H1 (cell line): Measurements from ENCODE around the gene GFRA3. TPM values are rescaled to one million over a fixed set of nuclear protein-coding genes. Genes with fewer than 3 reads are reported as not detected.

ENCODE experiments used
- CTCF ChIA-PET: fragments of 300-600 bp; sonication (Branson Sonifier 250); formaldehyde crosslinking; loops from one replicate; lab custom pipeline; 2021; ENCODE audit not compliant: partially characterized antibody; lab: Charles Lee
- POLR2A ChIA-PET: fragments of 300-600 bp; sonication (Branson Sonifier 250); formaldehyde crosslinking; loops from one replicate; lab custom pipeline; 2021; ENCODE audit warnings: inconsistent platforms; ENCODE audit not compliant: partially characterized antibody; lab: Charles Lee
- DNase-seq, 2 experiments: peaks; one replicate each; pipeline versions ENCODE4 v3.0.0 to v3.0.0-alpha.2; 2010 to 2022; ENCODE audit warnings: low spot score in 2 of 2, low read depth in 1 of 2, mixed read lengths in 1 of 2
- FAIRE-seq: peaks from 2 replicates; lab custom pipeline; 2011; peaks lifted over from hg19 to GRCh38; lab: Jason Lieb, UNC
- H2AFZ ChIP-seq: 2 replicates; pipeline ENCODE4 v1.8.1; 2012; ENCODE audit warnings: low read length, inconsistent platforms
- H2AK5ac ChIP-seq: 2 replicates; pipeline ENCODE4 v1.6.1; 2013; ENCODE audit warnings: low read depth, low read length
- H2BK120ac ChIP-seq: replicated peaks from 2 replicates; pipeline ENCODE3; 2013; ENCODE audit warnings: low read depth, low read length, inconsistent platforms
- H2BK12ac ChIP-seq: 2 replicates; pipeline ENCODE4 v1.6.1; 2013; ENCODE audit warnings: low read depth, low read length
- H2BK15ac ChIP-seq: 2 replicates; pipeline ENCODE4 v1.6.1; 2013; ENCODE audit warnings: low read length
- H2BK20ac ChIP-seq: 2 replicates; pipeline ENCODE4 v1.6.1; 2013; ENCODE audit warnings: low read length
- H2BK5ac ChIP-seq: 2 replicates; pipeline ENCODE4 v1.6.1; 2013; ENCODE audit warnings: low read depth, low read length
- H3K14ac ChIP-seq: 2 replicates; pipeline ENCODE4 v1.6.1; 2013; ENCODE audit warnings: inconsistent platforms; ENCODE audit not compliant: insufficient read length
- H3K18ac ChIP-seq: 2 replicates; pipeline ENCODE4 v1.6.1; 2013; ENCODE audit warnings: low read length; ENCODE audit errors: extremely low read depth
- H3K23ac ChIP-seq: 2 replicates; pipeline ENCODE4 v1.6.1; 2013; ENCODE audit warnings: inconsistent platforms; ENCODE audit not compliant: insufficient read length
- H3K23me2 ChIP-seq: 2 replicates; pipeline ENCODE4 v1.6.1; 2013; ENCODE audit warnings: low read depth, low read length
- H3K27ac ChIP-seq: 2 replicates; pipeline ENCODE4 v1.6.1; 2011; ENCODE audit warnings: low read depth, low read length, inconsistent platforms
- H3K27me3 ChIP-seq, 4 experiments: replicated peaks in 1 of 4; 1 replicate in 1 of 4; 2 replicates in 3 of 4; pipeline versions ENCODE4 v1.6.1 to v1.8.1; 2011 to 2013; ENCODE audit warnings: low read length in 3 of 4, mild to moderate bottlenecking in 3 of 4, inconsistent platforms in 2 of 4, mixed read lengths in 2 of 4, moderate library complexity in 1 of 4; ENCODE audit not compliant: control insufficient read depth in 3 of 4, insufficient read depth in 3 of 4; ENCODE audit errors: extremely low read depth in 1 of 4
- H3K36me3 ChIP-seq, 4 experiments: 2 replicates each; pipeline versions ENCODE4 v1.6.1 to v1.8.1; 2011 to 2013; ENCODE audit warnings: mild to moderate bottlenecking in 4 of 4, low read length in 3 of 4, moderate library complexity in 2 of 4, control low read depth in 1 of 4, inconsistent platforms in 1 of 4; ENCODE audit not compliant: insufficient read depth in 4 of 4, control insufficient read depth in 2 of 4
- H3K4ac ChIP-seq: replicated peaks from 2 replicates; pipeline ENCODE3; 2013; ENCODE audit warnings: low read length, low read depth, mixed read lengths, inconsistent platforms; ENCODE audit not compliant: insufficient read length
- H3K4me1 ChIP-seq, 4 experiments: replicated peaks in 1 of 4; 1 replicate in 1 of 4; 2 replicates in 3 of 4; pipeline versions ENCODE4 v1.6.1 to v1.8.1; 2011 to 2013; ENCODE audit warnings: low read length in 3 of 4, inconsistent platforms in 2 of 4, mixed read lengths in 1 of 4; ENCODE audit not compliant: insufficient read depth in 4 of 4, control insufficient read depth in 3 of 4
- H3K4me2 ChIP-seq, 2 experiments: 2 replicates each; pipeline versions ENCODE4 v1.6.1 to v1.8.1; 2011 to 2013; ENCODE audit warnings: low read depth in 2 of 2, low read length in 2 of 2, control low read depth in 1 of 2, inconsistent platforms in 1 of 2, mild to moderate bottlenecking in 1 of 2; ENCODE audit not compliant: insufficient read depth in 1 of 2
- H3K4me3 ChIP-seq, 4 experiments: fragments of 200-600, 300-600 bp in 1 of 4; sonication (generic), shearing (Covaris generic), sonication (Bioruptor Twin) in 1 of 4; 2 replicates each; pipeline versions ENCODE4 v1.5.1 to v1.8.1; 2011 to 2016; ENCODE audit warnings: low read length in 4 of 4, low read depth in 3 of 4, control low read depth in 2 of 4, inconsistent platforms in 2 of 4, mild to moderate bottlenecking in 2 of 4, mixed read lengths in 1 of 4, moderate library complexity in 1 of 4; ENCODE audit not compliant: insufficient read depth in 2 of 4; ENCODE audit errors: extremely low read depth in 1 of 4
- H3K56ac ChIP-seq: replicated peaks from 2 replicates; pipeline ENCODE3; 2013; ENCODE audit warnings: low read depth, mild to moderate bottlenecking, mixed read lengths, low read length, inconsistent platforms; ENCODE audit not compliant: insufficient read length
- H3K79me1 ChIP-seq: 2 replicates; pipeline ENCODE4 v1.6.1; 2013; ENCODE audit warnings: low read depth, low read length, control low read depth
- H3K79me2 ChIP-seq, 2 experiments: 2 replicates each; pipeline versions ENCODE4 v1.6.1 to v1.8.1; 2012 to 2013; ENCODE audit warnings: low read length in 2 of 2, mild to moderate bottlenecking in 2 of 2, inconsistent platforms in 1 of 2; ENCODE audit not compliant: insufficient read depth in 2 of 2, control insufficient read depth in 1 of 2
- H3K9ac ChIP-seq, 4 experiments: replicated peaks in 1 of 4; 1 replicate in 1 of 4; 2 replicates in 3 of 4; pipeline versions ENCODE4 v1.6.1 to v1.8.1; 2011 to 2013; ENCODE audit warnings: low read depth in 3 of 4, low read length in 3 of 4, control low read depth in 2 of 4, mild to moderate bottlenecking in 2 of 4, moderate library complexity in 2 of 4, inconsistent platforms in 1 of 4; ENCODE audit errors: extremely low read depth in 1 of 4
- H3K9me3 ChIP-seq, 2 experiments: 2 replicates each; pipeline versions ENCODE4 v1.6.1 to v1.8.1; 2012 to 2013; ENCODE audit warnings: mild to moderate bottlenecking in 2 of 2, moderate library complexity in 2 of 2, control low read depth in 1 of 2, inconsistent platforms in 1 of 2, low read depth in 1 of 2, low read length in 1 of 2, mixed read lengths in 1 of 2; ENCODE audit not compliant: insufficient read depth in 2 of 2
- H4K20me1 ChIP-seq, 2 experiments: replicated peaks in 1 of 2; 2 replicates each; pipeline versions ENCODE3 to v1.8.1; 2011 to 2013; ENCODE audit warnings: inconsistent platforms in 2 of 2, low read length in 2 of 2, mild to moderate bottlenecking in 1 of 2; ENCODE audit not compliant: insufficient read depth in 2 of 2, control insufficient read depth in 1 of 2
- H4K5ac ChIP-seq: 2 replicates; pipeline ENCODE4 v1.6.1; 2013; ENCODE audit warnings: low read length, low read depth, mixed read lengths, inconsistent platforms; ENCODE audit not compliant: insufficient read length
- H4K8ac ChIP-seq: 2 replicates; pipeline ENCODE4 v1.8.0; 2013; ENCODE audit warnings: mild to moderate bottlenecking, moderate library complexity, low read length, inconsistent platforms; ENCODE audit not compliant: insufficient read depth; ENCODE audit errors: extremely low read depth
- H4K91ac ChIP-seq: replicated peaks from 2 replicates; pipeline ENCODE3; 2013; ENCODE audit warnings: low read length, mixed read lengths, inconsistent platforms; ENCODE audit not compliant: insufficient read length
- BACH1 ChIP-seq: IDR thresholded peaks from 2 replicates; pipeline ENCODE4 v1.6.1; 2012; ENCODE audit warnings: low read length, improper control_type of control experiment
- CBX8 ChIP-seq: fragments of 300-800, 300-1000 bp; sonication (generic); IDR thresholded peaks from 2 replicates; pipeline ENCODE4 v1.7.1; 2016; ENCODE audit warnings: low read depth, low read length, borderline replicate concordance
- SP1 ChIP-seq: IDR thresholded peaks from 2 replicates; pipeline ENCODE4 v1.6.1; 2011; ENCODE audit warnings: low read depth, low read length
- SP4 ChIP-seq: IDR thresholded peaks from 2 replicates; pipeline ENCODE4 v1.6.1; 2012; ENCODE audit warnings: low read length, inconsistent platforms
- TBP ChIP-seq: IDR thresholded peaks from 2 replicates; pipeline ENCODE4 v1.6.1; 2011; ENCODE audit warnings: low read depth, low read length, improper control_type of control experiment
- TEAD4 ChIP-seq: IDR thresholded peaks from 2 replicates; pipeline ENCODE4 v1.6.1; 2012; ENCODE audit warnings: low read depth, low read length, inconsistent platforms, mixed read lengths
- WGBS, 2 experiments: shearing (Covaris generic) in 1 of 2; methylation state at CpG; one replicate each; pipeline versions ENCODE4 v1.1.6 to v1.1.7; 2013 to 2015; ENCODE audit warnings: low lambda C conversion rate in 2 of 2, mixed read lengths in 2 of 2, inconsistent platforms in 1 of 2, low coverage in 1 of 2, missing lambda C conversion rate in 1 of 2; ENCODE audit not compliant: insufficient replicate concordance in 2 of 2, insufficient coverage in 1 of 2, insufficient read length in 1 of 2; ENCODE audit errors: extremely low coverage in 1 of 2, missing lambda C conversion rate in 1 of 2; 5-methylcytosine and 5-hydroxymethylcytosine counted together
- polyA plus RNA-seq, 7 experiments: library from polyadenylated mRNA; depleted of rRNA in 3 of 7; stranded (reverse) in 5 of 7; unstranded in 2 of 7; fragments of >200 nt in 5 of 7; fragments of 200-250 nt in 2 of 7; gene quantifications; 1 replicate in 5 of 7; 2 replicates in 1 of 7; 4 replicates in 1 of 7; pipeline versions ENCODE4 v1.2.1 to v1.2.3, GENCODE V29; 2011 to 2013; ENCODE audit warnings: missing spikeins in 2 of 7, mixed read lengths in 2 of 7
- total RNA-seq: library from RNA; stranded (reverse); fragmentation: NEBNext Ultra II Directional; extraction: Animal tissue kit (Norgen Biotek cat#: 25700); gene quantifications from 2 replicates; pipeline ENCODE4 v1.2.1, GENCODE V29; 2021

Gene GFRA3
- total and polyA plus RNA-seq, 2 of the 8 experiments (the other 6 are each of a cell fraction or from before 2014, with no cell fraction given), result 0.88 to 3.4 TPM

GRCh38 chr5:138315751-138316278 is 41.4 kb upstream of the GFRA3 start:
- Histone ChIP-seq H3K4me3 (no peak overlapping the region), H3K9ac (no peak overlapping the region), H3K9me3 (no peaks in the 10 kb centered on the region), H2AFZ (no peak overlapping the region), H2AK5ac (no peak overlapping the region), H2BK5ac (no peak overlapping the region), H3K27ac (no peak overlapping the region), H3K23me2 (no peaks in the 10 kb centered on the region), H2BK20ac (no peak overlapping the region), H3K23ac (no peak overlapping the region), H3K56ac (no peak overlapping the region), H3K36me3 (peaks cover 0 to 25% (median 13%) of the 10 kb centered on the region in 4 experiments; a peak in 4 of 8 replicates), H4K20me1 (no peaks in the 10 kb centered on the region), H3K18ac (no peak overlapping the region), H3K4me1 (no peaks in the 10 kb centered on the region), H3K79me2 (no peaks in the 10 kb centered on the region), H3K27me3 (no peaks in the 10 kb centered on the region), H4K8ac (peak overlapping the region; percentile 51), H3K79me1 (no peaks in the 10 kb centered on the region), H2BK12ac (no peak overlapping the region), H4K91ac (no peak overlapping the region), H3K14ac (no peak overlapping the region), H2BK120ac (no peak overlapping the region), H3K4me2 (no peak overlapping the region), H4K5ac (no peak overlapping the region), H3K4ac (no peak overlapping the region), H2BK15ac (no peak overlapping the region)
- FAIRE-seq (no peak), DNase-seq (no peak)
- WGBS, 2 experiments, result 87% methylated on average over 7 of the region's 7 CpGs; no CpG with 5 or more reads in 1 of the 2 experiments
- CTCF ChIA-PET, result interaction anchor here (0.9 to 1.3 kb wide), 2 partner anchors 23 to 246 kb away, joined by 3 read pairs; no protein-coding TSS in a partner anchor
- POLR2A ChIA-PET, result interaction anchor here (1.0 to 4.1 kb wide), 3 partner anchors 11 to 22 kb away, joined by 4 to 14 read pairs (median 5); partner anchors contain the start of genes CDC25C and FAM53C
- TF ChIP-seq SP1 (no peak), BACH1 (no peak), CBX8 (no peak), SP4 (no peak), TEAD4 (no peak), TBP (no peak)
